ENCODE data around the gene CHST6. TPM values are rescaled to one million over a fixed set of nuclear protein-coding genes. Genes with fewer than 3 reads are reported as not detected.

Gene CHST6
- total and polyA plus RNA-seq, 9 of the 15 experiments (the other 6 are each of a cell fraction or from before 2014, with no cell fraction given): 0.01 to 0.05 (median 0.02) TPM; not detected in 6

- WGBS (ENCODE audit: insufficient coverage, low coverage, missing lambda C conversion rate): 0% methylated on average over 4 of the region's 4 CpGs
- POLR2A ChIA-PET: interaction anchor here (0.8 to 1.2 kb wide), 2 partner anchors 9 to 39 kb away, joined by 3 read pairs; no protein-coding TSS in a partner anchor
- intact Hi-C loops (cut with micrococcal nuclease) (no loop called here), in situ Hi-C loops (cut with MboI) (loop anchor here (10.0 kb wide), 1 partner anchor 287 kb away; no protein-coding TSS in a partner anchor)
- Histone ChIP-seq H3K27ac (ENCODE audit: extremely low read depth, low read depth, low read length) (no peak overlapping the region), H3K4me1 (replicated peaks in 1 of 2; ENCODE audit: control insufficient read depth in 2 of 2, insufficient read depth in 2 of 2, low read length in 2 of 2) (peaks cover 0 to 9% of the 10 kb centered on the region in 2 experiments; a peak in 2 of 5 replicates), H3K9ac (ENCODE audit: insufficient read depth in 1 of 2, low read depth in 2 of 2, low read length in 2 of 2) (no peak overlapping the region), H2AFZ (ENCODE audit: low read depth, low read length) (no peak overlapping the region), H3K27me3 (ENCODE audit: control insufficient read depth in 2 of 2, insufficient read depth in 2 of 2, low read length in 2 of 2) (peaks cover 13 to 49% of the 10 kb centered on the region in 2 experiments; a peak in 4 of 5 replicates), H3K36me3 (ENCODE audit: control insufficient read depth, insufficient read depth, low read length) (no peaks in the 10 kb centered on the region), H4K20me1 (replicated peaks; ENCODE audit: control insufficient read depth, insufficient read depth, low read length) (no peaks in the 10 kb centered on the region; the same call in 1 of the 2 replicates), H3K79me2 (ENCODE audit: control insufficient read depth, insufficient read depth, low read length) (no peaks in the 10 kb centered on the region), H3K9me3 (replicated peaks; ENCODE audit: control insufficient read depth, insufficient read depth, low read depth, low read length) (no peaks in the 10 kb centered on the region), H3K9me1 (ENCODE audit: control insufficient read depth, insufficient read depth, low read length) (no peaks in the 10 kb centered on the region), H3K4me2 (ENCODE audit: insufficient read depth, low read length) (no peak overlapping the region), H3K4me3 (no peak overlapping the region)
- CTCF ChIA-PET (ENCODE audit: low intra/inter-chr PET ratio): no interaction called here
- BruUV-seq (replicated peaks): no TSS peak
- no peak for DNase-seq (ENCODE audit: extremely low read depth in 1 of 4, low spot score in 3 of 4)
- no peak for FAIRE-seq
- TF ChIP-seq CSDE1 (IDR thresholded peaks at IDR 0.05) (no peak), MCM3 (IDR thresholded peaks at IDR 0.05) (no peak), ZNF589 (CRISPR knock-in tag; IDR thresholded peaks at IDR 0.05; ENCODE audit: low read depth) (no peak), SMAD3 (CRISPR knock-in tag; conservative IDR thresholded peaks at IDR 0.05) (no peak), FOXA1 (IDR thresholded peaks at IDR 0.05; ENCODE audit: borderline replicate concordance) (no peak), EGR1 (conservative IDR thresholded peaks at IDR 0.05) (no peak), TGIF2 (CRISPR knock-in tag; IDR thresholded peaks at IDR 0.05) (no peak), NCOA6 (IDR thresholded peaks at IDR 0.05) (no peak), STAG1 (CRISPR knock-in tag; IDR thresholded peaks at IDR 0.05; ENCODE audit: borderline replicate concordance) (no peak), SMARCA5 (IDR thresholded peaks at IDR 0.05) (no peak), GTF2F1 (IDR thresholded peaks at IDR 0.05; ENCODE audit: low read depth, low read length) (no peak), ZNF23 (CRISPR knock-in tag; IDR thresholded peaks at IDR 0.05) (no peak), HIVEP1 (CRISPR knock-in tag; IDR thresholded peaks at IDR 0.05) (no peak), PTBP1 (IDR thresholded peaks at IDR 0.05; ENCODE audit: low read depth, low read length) (no peak), NFE2L1 (tag; IDR thresholded peaks at IDR 0.05; ENCODE audit: borderline replicate concordance, low read depth) (no peak)
- ATAC-seq: no peak
These were observed 17.4 kb downstream of the CHST6 start for GRCh38 chr16:75477680-75478473.

Data from K562 (cell line).